ENCODE data around the gene SH3TC2. TPM values are rescaled to one million over a fixed set of nuclear protein-coding genes. Genes with fewer than 3 reads are reported as not detected.

The SH3TC2 gene
- total RNA-seq, 4 donors from 2014 or later = 1.9 to 8.2 (median 5.2) TPM

GRCh38 chr5:149012350-149012749, 50.5 kb downstream of the SH3TC2 start:
- Histone ChIP-seq H3K27ac (no peak overlapping the region), H3K4me1 (no peaks in the 10 kb centered on the region), H3K4me3 (no peak overlapping the region), H3K9me3 (no peaks in the 10 kb centered on the region), H3K36me3 (no peaks in the 10 kb centered on the region), H3K27me3 (no peaks in the 10 kb centered on the region)
- DNase-seq (ENCODE audit: low spot score in 2 of 2) = no peak
- 95% methylated on average over 5 of the region's 5 CpGs for WGBS
- no peak for TF ChIP-seq POLR2AphosphoS5 (IDR thresholded peaks at IDR 0.05)
- no peak for TF ChIP-seq POLR2A (IDR thresholded peaks at IDR 0.05)
- no peak for TF ChIP-seq CTCF (IDR thresholded peaks at IDR 0.05)
- TF ChIP-seq EP300 (IDR thresholded peaks at IDR 0.05) = no peak

GRCh38 chr5:149011728-149012127, 51.1 kb downstream of the SH3TC2 start:
- no peak for DNase-seq (ENCODE audit: low spot score in 2 of 2)
- H3K27me3 ChIP-seq = no peaks in the 10 kb centered on the region
- H3K4me1 ChIP-seq = no peaks in the 10 kb centered on the region
- no peak for TF ChIP-seq EP300 (IDR thresholded peaks at IDR 0.05)
- TF ChIP-seq POLR2A (IDR thresholded peaks at IDR 0.05) = no peak
- no peak for TF ChIP-seq CTCF (IDR thresholded peaks at IDR 0.05)
- TF ChIP-seq POLR2AphosphoS5 (IDR thresholded peaks at IDR 0.05) = no peak
- no peak overlapping the region for H3K27ac ChIP-seq
- H3K4me3 ChIP-seq = no peak overlapping the region
- WGBS = 93% methylated on average over 2 of the region's 2 CpGs
- no peaks in the 10 kb centered on the region for H3K36me3 ChIP-seq
- no peaks in the 10 kb centered on the region for H3K9me3 ChIP-seq

GRCh38 chr5:149011084-149011483, 51.8 kb downstream of the SH3TC2 start:
- WGBS = 94% methylated on average over 3 of the region's 3 CpGs
- no peaks in the 10 kb centered on the region for H3K27me3 ChIP-seq
- H3K4me3 ChIP-seq = no peak overlapping the region
- H3K27ac ChIP-seq = no peak overlapping the region
- TF ChIP-seq EP300 (IDR thresholded peaks at IDR 0.05) (no peak), POLR2A (IDR thresholded peaks at IDR 0.05) (no peak), CTCF (IDR thresholded peaks at IDR 0.05) (no peak), POLR2AphosphoS5 (IDR thresholded peaks at IDR 0.05) (no peak)
- peaks cover under 1% of the 10 kb centered on the region for H3K4me1 ChIP-seq
- H3K9me3 ChIP-seq = no peaks in the 10 kb centered on the region
- no peak for DNase-seq (ENCODE audit: low spot score in 2 of 2)
- no peaks in the 10 kb centered on the region for H3K36me3 ChIP-seq

- Histone ChIP-seq H3K27ac (no peak overlapping the region), H3K9me3 (no peaks in the 10 kb centered on the region), H3K27me3 (no peaks in the 10 kb centered on the region), H3K4me1 (peaks cover 20% of the 10 kb centered on the region), H3K36me3 (no peaks in the 10 kb centered on the region), H3K4me3 (no peak overlapping the region)
- no peak for DNase-seq (ENCODE audit: low spot score in 2 of 2)
- TF ChIP-seq POLR2A (IDR thresholded peaks at IDR 0.05) = no peak
- TF ChIP-seq EP300 (IDR thresholded peaks at IDR 0.05) = no peak
- TF ChIP-seq POLR2AphosphoS5 (IDR thresholded peaks at IDR 0.05) = no peak
- TF ChIP-seq CTCF (IDR thresholded peaks at IDR 0.05) = no peak
These were observed 55.7 kb downstream of the SH3TC2 start for GRCh38 chr5:149007174-149007573.

- H3K4me3 ChIP-seq = no peak overlapping the region
- no peaks in the 10 kb centered on the region for H3K9me3 ChIP-seq
- no peaks in the 10 kb centered on the region for H3K36me3 ChIP-seq
- no peak for DNase-seq (ENCODE audit: low spot score in 2 of 2)
- WGBS = 94% methylated on average over 1 of the region's 1 CpG
- H3K27me3 ChIP-seq = no peaks in the 10 kb centered on the region
- H3K27ac ChIP-seq = no peak overlapping the region
- peaks cover 20% of the 10 kb centered on the region for H3K4me1 ChIP-seq
- TF ChIP-seq EP300 (IDR thresholded peaks at IDR 0.05) (no peak), POLR2AphosphoS5 (IDR thresholded peaks at IDR 0.05) (no peak), CTCF (IDR thresholded peaks at IDR 0.05) (no peak), POLR2A (IDR thresholded peaks at IDR 0.05) (no peak)
These were observed 56.4 kb downstream of the SH3TC2 start for GRCh38 chr5:149006426-149006825.
